Measurements from ENCODE around the gene TUBE1.
"Not testable (repeated sequence)": the region's sequence is repeated elsewhere in the genome, so short reads cannot be mapped to it uniquely, and the experiment has no call there.

The TUBE1 gene

DNA sequence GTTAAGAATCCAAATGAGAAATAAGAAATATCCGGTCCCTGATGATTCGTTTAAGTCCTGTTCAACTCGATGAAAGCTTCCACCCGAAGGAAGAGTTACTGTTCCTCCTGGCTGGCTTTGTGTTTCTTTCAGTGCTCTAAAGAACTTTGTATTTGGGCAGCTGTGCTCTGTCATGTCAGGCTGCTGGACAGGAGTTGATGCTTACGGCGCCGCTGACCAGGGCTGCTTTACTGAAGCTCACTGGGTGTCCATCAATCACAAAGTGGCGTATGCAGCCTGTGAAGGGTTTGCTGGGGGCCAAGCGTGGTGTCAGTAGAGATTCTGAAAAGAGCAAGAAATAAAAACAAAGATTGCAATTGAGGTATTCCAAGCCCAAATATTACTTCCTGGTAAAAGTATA is 22.0 kb upstream of the TUBE1 start:
- Mint-ChIP-seq H3K9me3 (peaks cover 18% of the 10 kb centered on the region), H3K4me1 (peaks cover 35% of the 10 kb centered on the region), H3K4me3 (no peak overlapping the region), H3K36me3 (ENCODE audit: low read depth) (peaks cover 55% of the 10 kb centered on the region), H3K27me3 (ENCODE audit: low read depth) (no peaks in the 10 kb centered on the region), H3K27ac (peak overlapping the region in 2 of 3 experiments; percentile 23 to 86)
- TF ChIP-seq, protein P1, sequence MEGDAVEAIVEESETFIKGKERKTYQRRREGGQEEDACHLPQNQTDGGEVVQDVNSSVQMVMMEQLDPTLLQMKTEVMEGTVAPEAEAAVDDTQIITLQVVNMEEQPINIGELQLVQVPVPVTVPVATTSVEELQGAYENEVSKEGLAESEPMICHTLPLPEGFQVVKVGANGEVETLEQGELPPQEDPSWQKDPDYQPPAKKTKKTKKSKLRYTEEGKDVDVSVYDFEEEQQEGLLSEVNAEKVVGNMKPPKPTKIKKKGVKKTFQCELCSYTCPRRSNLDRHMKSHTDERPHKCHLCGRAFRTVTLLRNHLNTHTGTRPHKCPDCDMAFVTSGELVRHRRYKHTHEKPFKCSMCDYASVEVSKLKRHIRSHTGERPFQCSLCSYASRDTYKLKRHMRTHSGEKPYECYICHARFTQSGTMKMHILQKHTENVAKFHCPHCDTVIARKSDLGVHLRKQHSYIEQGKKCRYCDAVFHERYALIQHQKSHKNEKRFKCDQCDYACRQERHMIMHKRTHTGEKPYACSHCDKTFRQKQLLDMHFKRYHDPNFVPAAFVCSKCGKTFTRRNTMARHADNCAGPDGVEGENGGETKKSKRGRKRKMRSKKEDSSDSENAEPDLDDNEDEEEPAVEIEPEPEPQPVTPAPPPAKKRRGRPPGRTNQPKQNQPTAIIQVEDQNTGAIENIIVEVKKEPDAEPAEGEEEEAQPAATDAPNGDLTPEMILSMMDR (IDR thresholded peaks at IDR 0.05; ENCODE audit: unreplicated experiment in 3 of 3): no peak

DNA sequence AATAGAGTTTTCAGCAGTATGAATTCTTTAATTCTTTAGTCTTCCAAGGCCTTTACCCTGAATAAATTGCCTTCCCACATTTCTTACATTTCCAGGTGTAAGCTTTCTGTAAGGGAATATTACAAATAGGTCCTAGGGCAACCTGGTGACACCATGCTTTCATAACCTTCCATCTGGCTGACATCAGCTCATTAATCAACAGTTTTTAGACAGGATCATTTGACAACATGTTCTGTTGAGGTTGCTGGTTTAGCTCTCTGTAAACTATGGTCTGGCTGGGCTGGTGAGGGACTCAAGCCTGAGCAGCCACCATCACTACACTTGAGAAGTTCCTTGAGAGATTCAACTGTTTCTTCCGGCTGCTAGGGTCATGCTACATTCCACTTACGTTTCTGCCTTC is 19.3 kb upstream of the TUBE1 start:
- Mint-ChIP-seq H3K27me3 (ENCODE audit: low read depth) (no peaks in the 10 kb centered on the region), H3K4me1 (peaks cover 13% of the 10 kb centered on the region), H3K9me3 (peaks cover 20% of the 10 kb centered on the region), H3K36me3 (ENCODE audit: low read depth) (peaks cover 60% of the 10 kb centered on the region), H3K27ac (no peak overlapping the region), H3K4me3 (no peak overlapping the region)
- TF ChIP-seq, protein P1 (IDR thresholded peaks at IDR 0.05; ENCODE audit: unreplicated experiment in 3 of 3): no peak

DNA sequence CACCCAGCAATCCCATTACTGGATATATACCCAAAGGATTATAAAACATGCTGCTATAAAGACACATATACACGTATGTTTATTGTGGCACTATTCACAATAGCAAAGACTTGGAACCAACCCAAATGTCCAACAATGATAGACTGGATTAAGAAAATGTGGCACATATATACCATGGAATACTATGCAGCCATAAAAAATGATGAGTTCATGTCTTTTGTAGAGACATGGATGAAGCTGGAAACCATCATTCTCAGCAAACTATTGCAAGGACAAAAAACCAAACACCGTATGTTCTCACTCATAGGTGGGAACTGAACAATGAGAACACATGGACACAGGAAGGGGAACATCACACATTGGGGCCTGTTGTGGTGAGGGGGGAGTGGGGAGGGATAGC is 18.7 kb upstream of the TUBE1 start:
- peaks cover 20% of the 10 kb centered on the region for H3K9me3 Mint-ChIP-seq
- H3K27ac Mint-ChIP-seq; H3K27me3 Mint-ChIP-seq (ENCODE audit: low read depth); H3K4me3 Mint-ChIP-seq: not testable (repeated sequence)
- peaks cover 65% of the 10 kb centered on the region for H3K36me3 Mint-ChIP-seq (ENCODE audit: low read depth)
- peaks cover 11% of the 10 kb centered on the region for H3K4me1 Mint-ChIP-seq

DNA sequence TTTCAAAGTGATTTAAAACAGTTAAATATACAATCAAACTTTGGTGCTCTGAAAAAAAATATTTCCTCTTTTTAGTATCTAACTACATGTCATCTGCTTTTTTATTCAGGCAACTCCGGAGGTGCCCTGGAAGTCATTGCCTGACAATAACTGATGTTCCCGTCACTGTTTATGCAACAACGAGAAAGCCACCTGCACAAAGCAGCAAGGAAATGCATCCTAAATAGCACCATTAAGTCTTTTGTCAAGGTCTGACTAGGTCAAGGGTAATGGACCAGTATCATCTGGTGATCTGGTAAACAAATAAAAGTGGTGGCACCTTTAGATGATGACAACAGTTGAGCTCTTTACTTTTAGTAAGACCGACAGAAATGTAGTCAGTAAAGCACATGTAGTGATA is 13.3 kb upstream of the TUBE1 start:
- Mint-ChIP-seq H3K36me3 (ENCODE audit: low read depth) (peaks cover 54% of the 10 kb centered on the region), H3K27me3 (ENCODE audit: low read depth) (no peaks in the 10 kb centered on the region), H3K4me3 (no peak overlapping the region), H3K9me3 (peaks cover 14% of the 10 kb centered on the region), H3K27ac (no peak overlapping the region), H3K4me1 (no peaks in the 10 kb centered on the region)
- TF ChIP-seq, protein P1 (IDR thresholded peaks at IDR 0.05; ENCODE audit: unreplicated experiment in 3 of 3): no peak

DNA sequence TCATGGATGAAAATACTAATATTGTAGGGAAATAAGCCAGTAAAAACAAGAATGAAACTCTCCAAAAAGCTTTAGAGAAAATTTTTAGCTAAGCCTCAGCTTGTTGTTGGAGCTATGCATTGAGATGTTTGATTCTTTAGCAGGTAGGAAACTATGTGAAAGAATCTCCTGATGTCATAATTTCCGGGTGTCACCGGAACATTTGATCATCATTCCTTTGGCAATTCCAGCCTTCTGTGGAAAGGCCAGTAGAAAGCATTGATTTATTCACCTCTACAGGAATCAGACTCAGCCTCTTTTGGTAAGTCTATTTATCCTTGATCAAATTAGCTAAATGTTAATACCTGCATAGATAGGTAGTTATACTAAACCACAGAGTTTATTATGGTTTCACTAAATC is 9.6 kb upstream of the TUBE1 start:
- no peak overlapping the region for H3K4me3 Mint-ChIP-seq
- peaks cover 23% of the 10 kb centered on the region for H3K36me3 Mint-ChIP-seq (ENCODE audit: low read depth)
- no peak overlapping the region for H3K27ac Mint-ChIP-seq
- TF ChIP-seq, protein P1 (IDR thresholded peaks at IDR 0.05; ENCODE audit: unreplicated experiment in 3 of 3): no peak
- H3K4me1 Mint-ChIP-seq: no peaks in the 10 kb centered on the region
- no peaks in the 10 kb centered on the region for H3K27me3 Mint-ChIP-seq (ENCODE audit: low read depth)
- H3K9me3 Mint-ChIP-seq: no peaks in the 10 kb centered on the region

DNA sequence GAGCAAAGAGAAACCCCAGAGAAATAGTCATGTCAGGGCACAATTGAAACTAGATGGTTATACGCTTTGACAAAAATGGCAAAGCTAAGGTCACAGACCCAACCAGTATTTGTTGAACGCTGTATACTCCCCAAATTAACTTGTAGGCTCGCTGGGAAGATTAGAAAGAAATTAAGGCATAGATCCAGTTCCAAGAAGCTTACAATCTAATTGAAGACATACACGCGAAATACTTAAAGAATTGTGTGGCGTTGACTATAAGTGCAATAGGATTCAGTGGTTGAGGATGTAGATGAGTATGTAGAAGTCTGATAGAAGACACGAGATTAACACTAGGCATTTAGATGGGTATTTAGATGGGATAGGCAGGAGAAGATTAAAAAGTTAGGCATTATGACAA is 634 bp upstream of the TUBE1 start:
- H3K36me3 Mint-ChIP-seq (ENCODE audit: low read depth): peaks cover 9% of the 10 kb centered on the region
- no peak overlapping the region for H3K4me3 Mint-ChIP-seq

More for the DNA sequence above, 634 bp upstream of the TUBE1 start:
- peaks cover 8% of the 10 kb centered on the region for H3K4me1 Mint-ChIP-seq
- H3K9me3 Mint-ChIP-seq: no peaks in the 10 kb centered on the region
- TF ChIP-seq, protein P1 (IDR thresholded peaks at IDR 0.05; ENCODE audit: unreplicated experiment in 3 of 3): no peak
- no peak overlapping the region for H3K27ac Mint-ChIP-seq
- no peaks in the 10 kb centered on the region for H3K27me3 Mint-ChIP-seq (ENCODE audit: low read depth)
